ENCODE data around the gene OLR1.

Gene OLR1

GRCh38 chr12:10111451-10111850, 60.5 kb downstream of the OLR1 start:
- ChIA-PET POLR2A (no interaction called here), CTCF (no interaction called here)
- no peak overlapping the region for H3K4me3 ChIP-seq (ENCODE audit: low read depth, low read length)
- DNase-seq (ENCODE audit: low read depth, low spot score) = no peak
- TF ChIP-seq, protein P1, sequence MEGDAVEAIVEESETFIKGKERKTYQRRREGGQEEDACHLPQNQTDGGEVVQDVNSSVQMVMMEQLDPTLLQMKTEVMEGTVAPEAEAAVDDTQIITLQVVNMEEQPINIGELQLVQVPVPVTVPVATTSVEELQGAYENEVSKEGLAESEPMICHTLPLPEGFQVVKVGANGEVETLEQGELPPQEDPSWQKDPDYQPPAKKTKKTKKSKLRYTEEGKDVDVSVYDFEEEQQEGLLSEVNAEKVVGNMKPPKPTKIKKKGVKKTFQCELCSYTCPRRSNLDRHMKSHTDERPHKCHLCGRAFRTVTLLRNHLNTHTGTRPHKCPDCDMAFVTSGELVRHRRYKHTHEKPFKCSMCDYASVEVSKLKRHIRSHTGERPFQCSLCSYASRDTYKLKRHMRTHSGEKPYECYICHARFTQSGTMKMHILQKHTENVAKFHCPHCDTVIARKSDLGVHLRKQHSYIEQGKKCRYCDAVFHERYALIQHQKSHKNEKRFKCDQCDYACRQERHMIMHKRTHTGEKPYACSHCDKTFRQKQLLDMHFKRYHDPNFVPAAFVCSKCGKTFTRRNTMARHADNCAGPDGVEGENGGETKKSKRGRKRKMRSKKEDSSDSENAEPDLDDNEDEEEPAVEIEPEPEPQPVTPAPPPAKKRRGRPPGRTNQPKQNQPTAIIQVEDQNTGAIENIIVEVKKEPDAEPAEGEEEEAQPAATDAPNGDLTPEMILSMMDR (IDR thresholded peaks at IDR 0.05; ENCODE audit: insufficient read depth, low read length, missing control alignments) = no peak

DNA sequence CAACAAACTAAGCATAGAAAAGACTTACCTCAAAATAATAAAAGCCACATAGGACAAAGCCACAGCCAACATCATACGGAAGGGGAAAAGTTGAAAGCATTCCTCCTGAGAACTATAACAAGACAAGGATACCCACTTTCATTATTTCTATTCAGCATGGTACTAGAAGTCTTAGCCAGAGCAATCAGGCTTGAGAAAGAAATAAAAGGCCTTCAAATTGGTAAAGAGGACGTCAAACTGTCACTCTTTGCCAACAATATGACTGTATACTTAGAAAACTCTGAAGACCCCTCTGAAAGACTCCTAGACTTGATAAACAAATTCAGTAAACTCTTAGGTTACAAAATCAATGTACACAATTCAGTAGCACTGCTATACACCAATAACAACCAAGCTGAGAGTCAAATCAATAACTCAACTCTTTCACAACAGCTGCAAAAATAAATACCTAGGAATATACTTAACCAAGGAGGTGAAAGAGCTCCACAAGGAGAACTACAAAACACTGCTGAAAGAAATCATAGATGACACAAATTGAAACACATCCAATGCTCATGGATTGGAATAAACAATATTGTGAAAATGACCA, 61.6 kb downstream of the OLR1 start:
- POLR2A ChIA-PET = no interaction called here
- TF ChIP-seq, protein P1 (IDR thresholded peaks at IDR 0.05; ENCODE audit: insufficient read depth, low read length, missing control alignments) = no peak
- CTCF ChIA-PET = no interaction called here
- no peak for DNase-seq (ENCODE audit: low read depth, low spot score)
- no peak overlapping the region for H3K4me3 ChIP-seq (ENCODE audit: low read depth, low read length)

Data from AG04449 (cell line).